Measurements from ENCODE around the gene CNPY4.
A peak's percentile ranks its signal among the peaks of the same experiment; 100 is the strongest.
"Not testable (repeated sequence)": the region's sequence is repeated elsewhere in the genome, so short reads cannot be mapped to it uniquely, and the experiment has no call there.

CNPY4 gene

DNA sequence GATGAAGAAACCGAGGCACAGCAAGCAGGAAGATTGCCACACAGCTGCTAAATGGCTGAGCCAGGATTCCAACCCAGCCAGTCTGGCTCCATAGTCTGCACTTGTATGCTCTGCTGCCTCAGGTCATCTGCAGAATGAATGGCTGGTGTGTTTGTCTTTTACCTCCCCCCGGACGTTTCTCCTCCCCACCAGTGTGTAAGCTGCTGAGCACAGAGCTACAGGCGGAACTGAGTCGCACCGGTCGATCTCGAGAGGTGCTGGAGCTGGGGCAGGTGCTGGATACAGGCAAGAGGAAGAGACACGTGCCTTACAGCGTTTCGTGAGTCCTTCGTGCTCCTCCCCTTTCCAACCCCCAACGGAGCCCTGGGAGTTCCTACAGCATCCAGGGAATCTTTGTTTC is 2.6 kb downstream of the CNPY4 start:
- no peak for DNase-seq

DNA sequence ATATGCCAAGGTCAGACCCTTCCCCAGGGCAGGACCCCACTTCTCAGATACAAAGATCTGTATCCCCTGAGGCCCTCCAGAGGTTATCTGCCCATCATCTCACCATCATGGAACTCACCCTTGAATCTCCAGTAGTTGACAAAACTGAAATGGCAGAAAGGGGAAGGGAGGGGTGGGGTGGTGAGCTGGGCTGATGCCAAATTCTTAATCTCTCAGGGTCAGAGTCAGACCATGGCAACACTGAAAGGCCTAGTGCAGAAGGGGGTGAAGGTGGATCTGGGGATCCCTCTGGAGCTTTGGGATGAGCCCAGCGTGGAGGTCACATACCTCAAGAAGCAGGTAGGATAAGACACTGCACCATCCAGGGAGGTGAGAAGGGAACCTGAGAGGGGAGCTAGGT is 3.1 kb downstream of the CNPY4 start:
- no peak for DNase-seq

DNA sequence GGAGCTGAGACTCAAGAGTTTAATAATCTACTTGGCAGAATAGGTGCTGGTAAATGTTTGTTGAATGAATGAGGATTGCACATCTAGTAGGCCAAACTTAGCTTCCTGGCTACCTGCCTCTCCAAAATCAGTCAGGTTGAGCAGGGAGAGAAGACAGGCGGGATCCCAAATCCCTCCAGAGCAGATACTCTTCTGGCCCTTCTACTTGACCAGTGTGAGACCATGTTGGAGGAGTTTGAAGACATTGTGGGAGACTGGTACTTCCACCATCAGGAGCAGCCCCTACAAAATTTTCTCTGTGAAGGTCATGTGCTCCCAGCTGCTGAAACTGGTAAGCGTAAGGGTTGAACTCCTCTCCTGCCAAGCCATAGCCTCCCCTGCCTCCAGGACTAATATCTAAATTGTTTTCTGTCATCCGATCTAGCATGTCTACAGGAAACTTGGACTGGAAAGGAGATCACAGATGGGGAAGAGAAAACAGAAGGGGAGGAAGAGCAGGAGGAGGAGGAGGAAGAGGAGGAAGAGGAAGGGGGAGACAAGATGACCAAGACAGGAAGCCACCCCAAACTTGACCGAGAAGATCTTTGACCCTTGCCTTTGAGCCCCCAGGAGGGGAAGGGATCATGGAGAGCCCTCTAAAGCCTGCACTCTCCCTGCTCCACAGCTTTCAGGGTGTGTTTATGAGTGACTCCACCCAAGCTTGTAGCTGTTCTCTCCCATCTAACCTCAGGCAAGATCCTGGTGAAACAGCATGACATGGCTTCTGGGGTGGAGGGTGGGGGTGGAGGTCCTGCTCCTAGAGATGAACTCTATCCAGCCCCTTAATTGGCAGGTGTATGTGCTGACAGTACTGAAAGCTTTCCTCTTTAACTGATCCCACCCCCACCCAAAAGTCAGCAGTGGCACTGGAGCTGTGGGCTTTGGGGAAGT is 5.1 kb downstream of the CNPY4 start:
- no peak for DNase-seq

DNA sequence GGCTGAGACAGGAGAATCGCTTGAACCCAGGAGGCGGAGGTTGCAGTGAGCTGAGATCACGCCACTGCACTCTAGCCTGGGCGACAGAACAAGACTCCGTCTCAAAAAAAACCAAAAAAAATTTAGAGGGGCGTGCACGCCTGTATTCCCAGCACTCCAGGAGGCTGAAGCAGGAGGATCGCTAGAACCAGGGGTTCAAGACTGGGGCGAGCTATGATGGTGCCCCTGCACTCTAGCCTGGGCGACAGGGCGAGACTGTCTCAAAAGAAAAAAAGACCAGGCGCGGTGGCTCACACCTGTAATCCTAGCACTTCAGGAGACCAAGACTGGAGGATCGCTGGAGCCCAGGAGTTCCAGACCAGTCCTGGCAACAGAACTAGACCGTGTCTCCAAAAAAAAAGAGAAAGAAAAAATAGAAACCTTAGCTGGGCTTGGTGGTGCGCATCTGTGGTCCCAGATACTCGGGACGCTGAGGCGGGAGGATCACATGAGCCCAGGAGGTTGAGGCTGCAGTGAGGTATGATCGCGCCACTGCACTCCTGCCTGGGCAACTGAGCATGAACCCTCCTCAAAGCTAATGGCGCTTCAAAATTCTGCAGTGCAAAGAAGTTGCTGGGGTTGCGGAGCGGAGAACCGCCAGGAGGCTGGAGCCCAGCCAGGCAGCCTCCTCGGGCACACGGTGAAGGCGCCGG is 7.0 kb downstream of the CNPY4 start:
- DNase-seq: no peak

DNA sequence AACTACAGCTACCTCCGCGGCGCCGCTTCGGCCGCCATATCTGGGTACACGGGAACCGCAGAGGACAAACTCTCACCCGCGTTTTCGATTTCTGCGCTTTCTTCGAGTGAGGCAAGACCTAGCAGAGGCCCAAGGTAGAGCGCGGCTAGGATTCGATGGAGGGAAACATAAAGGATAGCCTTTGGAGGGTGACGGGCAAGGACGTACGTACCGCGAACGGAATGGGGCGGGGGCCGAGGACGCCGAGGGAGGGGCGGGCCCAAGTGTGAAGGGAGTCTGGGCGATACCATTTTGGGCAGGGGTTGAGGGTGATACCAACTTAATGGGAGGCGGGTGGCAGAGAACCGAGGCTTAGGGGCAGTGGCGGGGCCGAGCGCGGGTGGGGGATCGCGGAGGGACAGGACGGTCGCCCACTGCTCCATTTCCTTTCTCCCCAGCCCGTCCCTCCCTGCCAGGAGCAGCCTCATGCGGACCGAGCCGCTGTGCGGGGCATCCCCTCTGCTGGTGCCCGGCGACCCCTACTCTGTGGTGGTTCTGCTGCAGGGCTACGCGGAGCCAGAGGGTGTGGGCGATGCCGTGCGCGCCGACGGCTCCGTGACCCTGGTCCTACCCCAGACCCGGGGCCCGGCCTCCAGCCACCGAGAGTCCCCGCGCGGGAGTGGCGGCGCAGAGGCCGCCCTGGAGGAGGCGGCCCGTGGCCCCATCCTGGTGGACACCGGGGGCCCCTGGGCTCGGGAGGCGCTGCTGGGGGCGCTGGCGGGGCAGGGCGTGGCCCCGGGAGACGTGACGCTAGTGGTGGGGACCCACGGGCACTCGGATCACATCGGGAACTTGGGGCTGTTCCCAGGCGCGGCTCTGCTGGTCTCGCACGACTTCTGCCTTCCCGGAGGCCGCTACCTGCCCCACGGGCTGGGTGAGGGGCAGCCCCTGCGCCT is 7.8 kb downstream of the CNPY4 start, which contains the start of gene MBLAC1:
TSS of gene MBLAC1 (plus strand) at position 37 of the 935 bp plus-strand sequence. CDS start at position 466, 429 bp downstream.
- DNase-seq: peak; percentile 94

DNA sequence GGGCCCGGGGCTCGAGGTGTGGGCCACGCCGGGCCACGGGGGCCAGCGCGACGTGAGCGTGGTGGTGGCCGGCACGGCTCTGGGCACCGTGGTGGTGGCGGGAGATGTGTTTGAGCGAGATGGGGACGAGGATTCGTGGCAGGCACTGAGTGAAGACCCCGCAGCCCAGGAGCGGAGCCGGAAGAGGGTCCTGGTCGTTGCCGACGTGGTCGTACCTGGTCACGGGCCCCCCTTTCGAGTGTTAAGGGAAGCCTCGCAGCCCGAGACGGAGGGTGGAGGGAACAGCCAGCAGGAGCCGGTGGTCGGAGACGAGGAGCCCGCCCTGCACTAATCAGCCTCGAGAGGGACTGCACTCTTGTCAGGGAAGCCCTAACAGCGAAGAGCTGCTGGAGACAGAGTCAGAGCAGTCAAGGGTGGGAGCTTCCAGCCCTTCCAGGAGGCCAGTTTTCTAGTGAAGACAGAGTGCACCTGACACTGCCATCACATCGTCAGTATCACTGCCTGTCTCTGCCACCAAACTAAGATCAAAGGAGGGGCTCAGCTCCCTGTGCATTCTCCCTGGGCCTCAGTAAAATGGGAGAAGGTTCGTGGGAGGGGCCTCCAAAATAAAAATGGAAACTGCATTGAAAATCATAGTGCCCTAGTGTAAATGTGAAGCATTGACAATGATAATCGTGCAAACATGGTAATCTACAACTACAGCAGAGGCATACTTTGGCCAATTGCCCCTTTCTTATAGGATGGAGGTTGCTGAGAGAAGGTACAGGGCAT is 8.6 kb downstream of the CNPY4 start:
- DNase-seq: no peak

DNA sequence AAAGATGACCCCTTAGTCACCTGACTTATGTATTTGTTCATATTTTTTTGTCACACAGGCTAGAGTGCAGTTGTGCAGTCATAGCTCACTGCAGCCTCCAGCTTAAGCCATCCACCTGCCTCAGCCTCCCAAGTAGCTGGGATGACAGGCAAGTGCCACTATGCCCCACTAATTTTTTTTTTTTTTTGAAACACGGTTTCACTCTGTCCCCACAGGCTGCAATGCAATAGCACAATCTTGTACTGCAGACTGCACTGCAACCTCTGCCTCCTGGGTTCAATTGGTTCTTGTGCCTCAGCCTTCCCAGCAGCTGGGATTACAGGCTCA is 9.2 kb downstream of the CNPY4 start:
- no peak for DNase-seq

DNA sequence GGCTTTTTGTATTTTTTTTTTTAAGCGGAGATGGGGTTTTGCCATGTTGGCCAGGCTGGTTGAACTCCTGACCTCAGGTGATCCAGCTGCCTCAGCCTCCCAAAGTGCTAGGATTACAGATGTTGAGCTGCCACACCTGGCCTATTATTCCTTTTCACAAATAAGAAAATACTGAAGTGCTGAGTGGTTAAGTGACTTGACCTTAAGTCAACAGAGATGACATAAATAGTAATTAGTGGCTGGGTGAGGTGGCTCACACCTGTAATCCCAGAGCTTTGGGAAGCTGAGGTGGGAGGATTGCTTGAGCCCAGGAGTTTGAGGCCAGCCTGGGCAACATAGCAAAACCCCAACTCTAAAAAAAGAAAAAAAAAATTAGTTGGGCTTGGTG is 10.8 kb downstream of the CNPY4 start:
- DNase-seq: not testable (repeated sequence)

DNA sequence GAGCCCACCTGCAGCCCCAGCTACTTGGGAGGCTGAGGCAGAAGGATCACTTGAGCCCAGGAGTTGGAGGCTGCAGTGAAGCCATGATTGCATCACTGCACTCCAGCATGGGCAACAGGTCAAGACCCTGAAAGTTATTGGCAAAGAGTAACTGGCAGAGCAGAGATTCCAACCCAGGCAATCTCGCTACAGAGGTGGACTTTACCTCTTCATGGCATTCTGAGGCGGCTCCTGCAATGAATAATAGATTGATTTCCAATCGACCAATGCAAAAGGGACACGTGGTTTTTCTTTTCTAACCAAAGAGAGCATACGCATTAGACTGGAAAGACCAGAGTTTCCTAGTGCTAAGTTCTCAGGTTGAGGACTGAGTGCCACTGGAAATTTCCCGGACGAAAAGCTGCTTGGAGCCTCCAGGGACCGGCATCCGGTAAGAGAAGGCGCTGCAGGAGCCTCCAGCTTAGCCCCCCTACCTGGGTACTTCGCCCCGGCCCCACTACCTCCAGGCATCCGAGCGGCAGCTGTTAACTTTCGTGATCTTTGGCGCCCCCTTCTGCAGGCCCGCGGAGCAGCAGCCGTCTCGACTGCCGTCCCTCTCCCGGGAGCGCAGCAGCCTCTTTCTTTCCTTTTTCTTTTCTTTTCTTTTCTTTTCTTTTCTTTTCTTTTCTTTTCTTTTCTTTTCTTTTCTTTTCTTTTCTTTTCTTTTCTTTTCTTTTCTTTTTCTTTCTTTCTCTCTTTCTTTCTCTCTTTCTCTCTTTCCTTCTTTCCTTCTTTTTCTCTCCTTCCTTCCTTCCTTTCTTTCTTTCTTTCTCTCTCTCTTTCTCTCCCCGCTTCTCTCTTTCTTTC is 11.4 kb downstream of the CNPY4 start:
- peak; percentile 75 for DNase-seq

DNA sequence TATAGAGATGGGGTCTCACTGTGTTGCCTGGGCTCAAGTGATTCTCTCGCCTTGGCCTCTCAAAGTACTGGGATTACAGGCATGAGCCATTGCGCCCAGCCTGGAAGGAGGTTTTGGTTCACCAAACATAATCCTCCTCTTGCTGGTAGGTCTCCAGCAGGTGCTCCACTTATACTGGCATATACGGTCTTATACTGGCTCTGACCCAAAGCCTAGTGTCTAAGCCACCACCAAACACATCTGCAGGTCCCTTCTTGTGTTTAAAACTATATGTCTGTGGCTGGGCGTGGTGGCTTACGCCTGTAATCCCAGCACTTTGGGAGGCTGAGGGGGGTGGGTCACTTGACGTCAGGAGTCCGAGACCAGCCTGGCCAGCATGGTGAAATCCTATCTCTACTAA is 12.7 kb downstream of the CNPY4 start:
- no peak for DNase-seq

DNA sequence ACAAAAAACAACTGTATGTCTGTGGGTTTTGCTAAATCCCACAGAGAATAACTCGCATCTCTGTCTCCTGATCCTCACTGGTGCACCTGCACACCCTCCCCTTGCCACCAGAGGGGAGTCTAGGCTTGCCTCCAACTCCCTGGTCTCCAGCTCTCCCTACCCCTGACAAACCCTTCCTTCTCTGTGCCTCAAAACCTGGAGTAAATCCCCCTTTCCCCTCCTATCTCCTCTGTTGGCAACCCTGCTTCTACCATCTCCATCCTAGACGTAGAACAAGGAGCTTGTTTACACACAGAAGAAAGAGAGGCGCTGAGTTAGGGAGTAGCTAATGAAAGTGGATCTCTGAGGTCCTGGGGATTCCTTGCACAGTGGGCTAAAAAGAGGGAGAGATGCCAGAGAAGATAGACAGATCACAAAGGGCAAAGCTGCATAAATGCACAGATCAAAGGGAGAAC is 13.3 kb downstream of the CNPY4 start:
- DNase-seq: peak; percentile 67

DNA sequence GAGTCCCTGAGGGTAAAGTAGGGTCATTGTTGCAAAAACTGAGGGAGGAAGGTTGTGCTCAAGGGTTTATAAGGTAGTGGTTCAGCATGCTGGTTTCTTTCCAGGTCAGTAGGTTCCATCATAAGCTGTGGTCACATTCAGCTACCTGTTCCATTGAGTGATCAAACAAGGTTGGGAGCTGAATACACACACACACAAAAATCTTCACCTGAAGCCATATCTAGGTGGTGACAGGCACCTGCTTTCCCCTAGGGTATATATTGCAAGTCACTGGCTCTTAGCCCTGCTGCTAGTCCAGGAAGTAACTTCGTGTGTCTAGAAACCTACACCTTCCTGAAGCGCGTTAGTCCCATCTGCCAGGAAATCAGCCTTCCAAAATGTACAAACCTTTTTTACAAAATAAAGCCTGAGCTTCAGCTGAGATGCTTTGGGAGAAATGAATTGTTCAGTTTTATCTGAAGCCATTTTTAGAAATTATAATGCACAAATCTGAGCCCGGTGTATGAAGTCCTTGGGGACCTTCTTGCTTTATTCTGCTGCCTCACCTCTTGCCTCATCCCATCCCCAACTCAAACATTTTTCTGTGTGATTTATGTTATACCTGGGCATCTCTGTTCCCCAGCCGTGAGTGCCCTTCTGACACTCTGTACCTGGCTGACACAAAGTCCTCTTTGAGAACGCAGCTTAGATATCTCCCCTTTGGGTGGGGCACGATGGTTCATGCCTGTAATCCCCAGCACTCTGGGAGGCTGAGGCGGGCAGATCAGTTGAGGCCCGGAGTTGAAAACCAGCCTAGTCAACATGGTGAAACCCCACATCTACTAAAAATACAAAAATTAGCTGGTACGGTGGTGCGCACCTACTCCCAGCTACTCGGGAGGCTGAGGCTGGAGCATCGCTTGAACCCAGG is 18.7 kb downstream of the CNPY4 start:
- DNase-seq: no peak

DNA sequence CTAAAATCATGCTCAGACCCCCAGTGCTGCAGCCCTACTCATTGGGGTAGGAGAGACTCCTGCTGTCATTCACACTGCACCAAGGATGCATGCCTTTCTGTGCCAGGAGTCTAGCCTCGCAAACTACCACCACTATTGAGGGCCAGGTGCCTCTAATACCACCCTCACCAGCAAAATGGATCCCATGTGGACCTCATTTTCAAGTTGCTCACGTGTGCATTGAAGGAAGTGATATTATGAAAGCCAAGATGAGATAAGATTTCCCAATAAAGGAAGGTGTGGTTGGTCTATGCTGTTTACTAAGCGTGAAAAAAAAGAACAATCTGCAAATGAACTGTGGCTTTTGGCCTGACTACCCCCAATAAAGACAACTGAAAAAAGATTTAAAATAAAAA is 22.1 kb downstream of the CNPY4 start:
- no peak for DNase-seq

DNA sequence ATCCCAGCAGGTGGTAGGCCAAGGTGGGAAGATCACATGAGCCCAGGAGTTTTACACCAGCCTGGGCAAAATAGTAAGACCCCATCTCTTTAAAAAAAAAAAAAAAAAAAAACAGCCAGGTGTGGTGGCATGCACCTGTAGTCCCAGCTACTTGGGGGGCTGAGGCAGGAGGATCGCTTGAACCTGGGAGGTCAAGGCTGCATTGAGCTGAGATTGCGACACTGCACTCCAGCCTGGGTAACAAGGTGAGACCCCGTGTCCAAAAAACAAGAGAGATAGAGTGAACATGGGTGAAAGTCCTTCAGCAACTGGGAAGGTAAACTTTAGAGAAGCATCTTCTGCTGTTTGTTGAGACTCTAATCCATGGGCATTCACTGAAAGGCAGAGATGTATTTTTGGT is 23.0 kb downstream of the CNPY4 start:
- DNase-seq: no peak

DNA sequence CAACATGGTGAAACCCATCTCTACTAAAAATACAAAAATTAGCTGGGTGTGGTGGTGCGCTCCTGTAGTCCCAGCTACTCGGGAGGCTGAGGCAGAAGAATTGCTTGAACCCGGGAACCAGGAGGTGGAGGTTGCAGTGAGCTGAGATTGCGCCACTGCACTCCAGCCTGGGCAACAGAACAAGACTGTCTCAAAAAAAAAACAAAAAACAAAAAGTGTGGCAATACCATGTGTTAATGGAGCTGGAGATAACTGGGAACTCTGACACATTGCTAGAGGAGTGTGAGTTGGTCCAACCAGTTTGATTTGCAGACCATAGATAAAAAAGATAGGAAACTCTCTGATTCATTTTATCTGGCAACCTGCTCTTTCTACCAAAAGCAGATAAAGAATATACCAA is 26.9 kb downstream of the CNPY4 start:
- not testable (repeated sequence) for DNase-seq

DNA sequence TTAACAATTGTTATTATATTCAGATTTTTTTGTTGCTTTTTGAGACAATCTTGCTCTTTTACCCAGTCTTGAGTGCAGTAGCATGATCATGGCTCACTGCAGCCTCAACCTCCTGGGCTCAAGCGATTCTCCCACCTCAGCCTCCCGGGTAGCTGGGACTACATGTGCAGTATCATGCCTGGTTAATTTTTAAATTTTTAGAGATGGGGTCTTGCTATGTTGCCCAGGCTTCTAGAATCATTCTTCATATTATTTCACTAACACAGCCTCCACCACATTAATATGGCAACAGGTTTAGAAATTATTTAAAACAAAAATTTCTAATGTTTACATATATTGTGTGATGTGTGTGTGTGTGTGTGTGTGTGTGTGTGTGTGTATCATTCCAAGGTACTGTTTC is 27.8 kb downstream of the CNPY4 start:
- no peak for DNase-seq

DNA sequence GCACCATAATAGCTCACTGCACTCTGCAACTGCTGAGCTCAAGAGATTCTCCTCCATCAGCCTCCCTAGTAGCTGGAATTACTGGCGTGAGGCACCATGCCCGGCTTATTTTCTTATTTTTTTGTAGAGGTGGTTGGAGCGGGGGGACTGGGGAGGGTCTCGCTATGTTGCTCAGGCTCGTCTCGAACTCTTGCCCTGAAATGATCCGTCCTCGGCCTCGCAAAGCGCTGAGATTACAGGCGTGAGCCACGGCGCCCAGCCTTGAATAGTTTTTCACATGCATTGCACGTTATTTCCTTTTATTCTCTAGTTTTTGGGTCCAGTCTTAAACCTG is 28.8 kb downstream of the CNPY4 start:
- no peak for DNase-seq

DNA sequence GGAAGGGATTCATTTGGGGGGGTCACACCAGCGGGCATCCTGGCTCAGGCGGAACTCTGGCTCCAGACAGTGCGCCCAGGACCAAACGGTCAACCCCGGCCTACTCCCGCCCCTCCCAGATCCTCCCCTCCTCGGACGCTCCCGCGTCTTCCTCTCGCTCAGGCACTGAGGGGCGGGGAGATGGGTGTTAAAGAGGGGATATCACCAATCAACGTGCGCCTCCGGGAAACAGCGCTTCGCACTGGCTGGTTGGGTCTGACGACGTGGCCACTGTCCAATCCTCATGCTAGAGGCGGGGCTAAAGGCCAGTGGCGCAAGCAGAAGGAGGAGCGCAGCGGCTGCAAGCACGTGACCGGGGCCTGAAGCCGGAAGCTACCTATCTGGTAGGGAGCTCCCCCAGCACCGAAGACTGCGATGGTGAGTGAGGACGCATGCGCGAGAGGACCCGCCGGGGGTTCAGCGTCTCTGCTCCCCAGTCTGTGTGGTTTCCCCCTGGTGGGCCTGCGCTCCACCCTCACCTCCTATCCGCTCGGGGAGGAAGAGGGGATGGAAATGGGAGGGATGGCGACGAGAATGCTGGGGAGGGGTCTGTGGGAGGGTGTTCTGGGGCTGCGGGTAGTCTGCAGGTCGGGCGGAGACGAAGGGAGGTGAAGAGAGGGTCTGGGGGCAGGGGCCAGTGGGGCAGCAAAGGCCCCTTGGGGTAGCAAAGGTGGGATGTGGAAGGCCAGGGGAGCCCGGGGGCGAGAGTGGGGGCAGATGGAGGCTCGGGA is 29.3 kb downstream of the CNPY4 start, which contains the start of gene LAMTOR4:
TSS of gene LAMTOR4 (plus strand) at position 360 of the 770 bp plus-strand sequence. CDS start at position 415, 55 bp downstream.
- peak; percentile 99 for DNase-seq

DNA sequence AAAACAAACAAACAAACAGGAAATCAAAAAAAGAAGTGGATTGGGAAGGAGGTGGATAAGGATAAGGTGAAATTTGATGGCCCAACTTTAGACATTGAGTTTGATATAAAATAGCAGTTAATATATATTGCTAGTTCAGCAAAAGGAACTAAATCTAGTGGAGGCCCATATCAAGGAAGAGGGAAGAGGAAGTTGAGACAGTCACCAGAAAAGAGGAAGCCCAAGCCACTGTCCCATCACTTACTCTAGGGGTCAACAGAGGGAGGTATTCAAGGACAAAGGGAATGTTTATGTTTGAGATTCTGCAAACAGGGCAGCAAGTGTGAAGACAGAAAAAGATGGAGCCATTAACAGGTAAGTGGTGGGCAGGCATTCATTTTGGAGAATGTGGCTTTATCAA is 33.0 kb downstream of the CNPY4 start:
- no peak for DNase-seq
